NT2/D1 (cell line): ENCODE results near the gene KCTD5.
"Not testable (repeated sequence)": the region's sequence is repeated elsewhere in the genome, so short reads cannot be mapped to it uniquely, and the experiment has no call there.

ENCODE experiments used
- SUZ12 ChIP-seq: IDR thresholded peaks from 2 replicates; pipeline ENCODE4 v1.6.1; 2011; ENCODE audit not compliant: insufficient read length, insufficient read depth; ENCODE audit errors: extremely low read depth
- ZNF274 ChIP-seq: IDR thresholded peaks from 2 replicates; pipeline ENCODE4 v1.6.1; 2011; ENCODE audit warnings: mild to moderate bottlenecking, low read depth, low read length

DNA sequence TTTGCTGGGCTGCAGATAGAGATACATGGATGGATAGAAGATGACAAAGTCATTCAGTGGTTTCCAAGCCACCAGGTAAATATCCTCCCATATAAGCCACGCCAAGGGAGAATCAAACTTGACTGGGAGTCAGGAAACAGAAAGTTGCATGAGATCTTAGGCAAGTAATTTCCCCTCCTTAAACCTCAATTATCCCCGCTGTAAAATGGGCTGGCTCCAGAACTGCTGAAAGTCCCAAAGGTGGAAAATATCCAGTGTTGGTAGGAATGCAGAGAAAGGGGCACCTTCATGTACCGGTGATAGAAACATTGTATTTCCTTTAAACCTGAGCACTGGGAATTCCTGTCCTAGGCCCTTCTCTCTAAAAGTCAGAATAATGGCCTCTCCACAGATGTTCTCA, 5.4 kb upstream of the KCTD5 start:
- not testable (repeated sequence) for TF ChIP-seq ZNF274, SUZ12
